NCI-H82 treated with DMSO at 0.1 percent for 48 hours (cell line): ENCODE data around the gene ZNF236.

Experiments
- DNase-seq: peaks from one replicate; lab custom pipeline; 2025; ENCODE audit not compliant: unreplicated experiment; lab: John Stamatoyannopoulos, UW

ZNF236 gene

DNA sequence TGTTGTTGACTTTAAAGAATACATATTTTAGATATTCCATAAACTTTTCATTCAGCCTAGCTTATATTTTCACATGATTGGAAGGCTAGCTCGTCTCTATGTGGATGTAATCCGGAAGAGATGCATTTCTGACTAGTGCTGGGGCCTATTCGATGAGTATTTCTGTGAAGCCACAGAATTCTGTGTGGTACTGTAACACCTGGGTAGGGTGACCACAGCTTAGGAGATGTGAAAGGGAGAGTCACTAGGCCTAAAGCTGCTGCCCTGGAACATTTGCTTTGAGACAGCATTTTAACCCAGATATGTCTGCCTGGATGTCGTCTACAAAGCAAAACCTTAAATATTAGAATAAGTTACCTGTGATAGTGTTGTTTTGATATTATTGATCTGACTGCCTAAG is 83.5 kb downstream of the ZNF236 start:
- DNase-seq = no peak

DNA sequence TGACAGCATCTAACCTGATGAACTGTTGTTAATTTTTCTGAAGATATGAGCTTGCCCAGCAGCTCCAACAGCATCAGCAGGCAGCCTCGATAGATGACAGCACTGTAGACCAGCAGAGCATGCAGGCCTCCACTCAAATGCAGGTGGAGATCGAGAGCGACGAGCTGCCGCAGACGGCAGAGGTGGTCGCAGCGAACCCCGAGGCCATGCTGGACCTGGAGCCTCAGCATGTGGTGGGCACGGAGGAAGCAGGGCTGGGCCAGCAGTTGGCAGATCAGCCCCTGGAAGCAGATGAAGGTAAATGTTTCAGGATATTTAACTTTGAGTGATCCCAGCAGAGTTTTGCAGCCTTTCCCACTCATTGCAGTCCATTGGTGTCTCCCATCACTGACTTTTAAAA is 85.9 kb downstream of the ZNF236 start:
- no peak for DNase-seq

DNA sequence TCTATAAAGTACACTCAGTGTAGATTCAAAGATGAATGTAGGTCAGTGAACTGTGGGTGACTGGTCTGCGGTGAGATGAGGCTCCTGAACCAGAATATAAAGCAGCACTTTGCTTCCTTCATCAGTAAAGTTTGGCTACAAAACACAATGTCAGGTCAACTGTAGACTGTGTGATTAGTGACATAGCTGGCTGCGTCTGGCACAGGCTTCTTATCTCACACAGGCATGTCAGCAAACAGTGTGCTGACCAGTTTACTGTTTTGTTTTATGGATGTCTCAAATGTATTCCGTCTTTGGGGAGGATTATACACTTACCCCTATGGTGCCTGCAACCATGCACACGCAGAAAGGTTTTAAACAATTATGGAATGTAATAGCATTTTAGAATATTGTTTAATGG is 87.1 kb downstream of the ZNF236 start:
- DNase-seq = no peak

DNA sequence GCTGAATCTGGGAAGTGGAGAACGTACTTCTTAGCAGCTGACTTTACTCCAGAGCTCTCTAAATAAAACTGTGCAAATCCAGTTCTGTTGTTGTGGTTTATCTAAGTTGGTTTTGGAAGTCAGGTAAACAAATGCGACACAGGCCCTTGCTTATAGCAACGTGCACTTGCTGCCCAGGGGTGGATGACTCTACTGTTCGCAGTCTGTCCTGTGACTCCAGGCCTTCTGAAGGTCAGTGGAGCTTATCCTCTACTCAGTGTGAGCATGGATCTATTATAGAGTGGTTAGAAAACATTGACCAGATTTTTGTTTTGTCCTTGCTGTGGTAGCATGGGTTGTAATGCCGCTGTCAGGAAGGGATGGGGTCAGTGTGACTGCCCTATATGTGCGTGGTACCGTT is 89.1 kb downstream of the ZNF236 start:
- DNase-seq = no peak

DNA sequence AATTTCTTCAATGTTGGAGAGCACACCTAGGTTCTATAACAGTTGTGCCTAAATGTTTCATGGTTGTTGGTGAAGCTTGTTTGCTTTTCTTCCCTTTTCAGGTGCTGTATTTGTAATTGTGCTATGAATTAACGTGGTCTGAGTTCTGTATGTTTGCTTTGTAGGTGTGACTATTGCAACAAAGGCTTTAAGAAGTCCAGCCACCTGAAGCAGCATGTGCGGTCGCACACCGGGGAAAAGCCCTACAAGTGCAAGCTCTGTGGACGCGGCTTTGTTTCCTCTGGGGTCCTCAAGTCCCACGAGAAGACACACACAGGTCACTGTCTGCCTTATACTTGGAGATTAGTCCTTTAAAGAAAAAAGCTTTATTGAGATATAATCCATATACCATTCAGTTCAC is 91.2 kb downstream of the ZNF236 start:
- DNase-seq = no peak

DNA sequence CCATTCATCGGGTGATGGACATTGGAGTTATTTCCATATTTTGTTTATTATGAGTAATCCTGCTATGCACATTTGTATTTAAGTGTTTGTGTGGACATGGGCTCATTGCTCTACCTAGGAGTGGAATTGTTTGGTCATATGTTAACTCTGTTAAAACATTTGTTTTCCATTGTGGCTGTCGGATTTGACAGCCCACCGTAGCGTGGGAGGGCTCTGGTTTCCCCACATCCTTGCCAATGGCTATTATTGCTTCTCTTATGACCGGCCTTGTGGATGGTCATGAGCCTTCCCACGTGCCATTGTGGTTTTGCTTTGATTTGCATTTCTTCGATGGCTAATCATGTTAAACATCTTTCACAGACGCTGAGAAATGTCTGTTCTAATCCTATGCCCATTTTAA is 92.0 kb downstream of the ZNF236 start:
- no peak for DNase-seq

DNA sequence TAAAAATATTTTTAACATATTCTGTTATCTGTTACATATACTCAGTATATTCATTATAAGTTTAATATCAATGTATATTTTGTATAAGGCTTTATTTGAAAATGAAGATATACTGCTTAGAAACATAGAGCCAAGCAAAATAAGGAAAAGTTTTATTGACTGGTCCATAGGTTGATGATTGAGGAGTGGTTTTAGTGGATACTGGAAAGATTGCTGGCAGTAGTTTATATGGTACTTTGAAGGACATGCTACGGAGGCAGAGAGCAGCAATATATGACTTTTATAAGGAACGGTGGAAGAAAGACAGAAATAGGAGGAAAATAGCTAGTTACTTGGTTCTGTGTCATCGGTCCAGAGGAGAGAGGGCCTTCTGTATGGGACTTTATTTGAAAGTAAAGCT is 92.4 kb downstream of the ZNF236 start:
- no peak for DNase-seq

DNA sequence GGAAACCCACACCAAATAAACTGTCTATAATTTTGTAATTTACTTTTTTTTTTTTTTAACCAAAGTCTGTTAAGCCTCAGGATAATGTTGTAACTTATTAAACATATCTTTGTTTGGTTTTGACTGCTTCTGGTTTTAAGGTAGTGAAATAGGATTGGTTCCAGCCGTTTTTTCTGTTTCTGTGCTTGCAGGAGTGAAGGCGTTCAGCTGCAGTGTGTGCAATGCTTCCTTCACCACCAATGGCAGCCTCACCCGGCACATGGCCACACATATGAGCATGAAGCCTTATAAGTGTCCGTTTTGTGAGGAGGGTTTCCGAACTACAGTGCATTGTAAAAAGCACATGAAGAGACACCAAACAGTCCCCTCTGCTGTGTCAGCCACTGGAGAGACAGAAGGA is 93.1 kb downstream of the ZNF236 start:
- DNase-seq = no peak

DNA sequence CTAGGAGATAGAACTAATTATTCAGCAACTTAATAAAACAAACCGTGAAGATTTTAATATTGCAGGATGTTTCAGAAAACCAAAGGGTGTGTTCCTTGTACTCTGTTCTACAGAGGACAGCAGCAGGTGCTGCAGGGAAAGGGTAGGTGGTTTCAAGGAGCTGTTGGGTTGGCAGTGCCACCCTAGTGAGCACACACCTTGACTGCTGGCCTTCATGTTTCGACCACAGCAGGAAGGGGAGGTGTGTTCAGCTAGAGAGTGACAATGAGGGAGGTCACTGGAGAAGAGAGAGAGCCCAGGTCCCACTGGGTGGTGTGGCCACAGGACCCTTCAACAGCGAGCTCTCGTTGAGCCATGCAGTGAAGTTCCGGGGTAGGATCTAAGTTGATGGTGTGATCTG is 98.6 kb downstream of the ZNF236 start:
- no peak for DNase-seq

DNA sequence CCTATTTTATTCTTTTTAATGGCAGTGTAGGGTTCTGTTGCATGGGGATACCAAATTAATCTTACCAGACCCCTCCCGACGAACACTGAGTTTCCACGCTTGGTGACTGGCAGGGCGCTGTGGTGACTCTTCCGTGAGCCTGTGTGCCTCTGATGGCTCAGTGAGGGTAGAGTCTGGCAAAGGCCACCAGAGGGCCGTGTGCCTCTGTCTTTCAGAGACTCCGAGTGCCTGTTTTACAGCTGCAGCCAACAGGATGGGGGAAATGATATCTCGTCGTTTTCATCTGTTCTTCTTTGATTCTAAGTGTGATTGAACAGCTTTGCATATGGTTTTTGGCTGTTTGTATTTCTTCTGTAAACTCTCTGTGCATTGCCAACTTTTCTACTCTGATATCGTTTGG is 99.8 kb downstream of the ZNF236 start:
- DNase-seq = no peak

DNA sequence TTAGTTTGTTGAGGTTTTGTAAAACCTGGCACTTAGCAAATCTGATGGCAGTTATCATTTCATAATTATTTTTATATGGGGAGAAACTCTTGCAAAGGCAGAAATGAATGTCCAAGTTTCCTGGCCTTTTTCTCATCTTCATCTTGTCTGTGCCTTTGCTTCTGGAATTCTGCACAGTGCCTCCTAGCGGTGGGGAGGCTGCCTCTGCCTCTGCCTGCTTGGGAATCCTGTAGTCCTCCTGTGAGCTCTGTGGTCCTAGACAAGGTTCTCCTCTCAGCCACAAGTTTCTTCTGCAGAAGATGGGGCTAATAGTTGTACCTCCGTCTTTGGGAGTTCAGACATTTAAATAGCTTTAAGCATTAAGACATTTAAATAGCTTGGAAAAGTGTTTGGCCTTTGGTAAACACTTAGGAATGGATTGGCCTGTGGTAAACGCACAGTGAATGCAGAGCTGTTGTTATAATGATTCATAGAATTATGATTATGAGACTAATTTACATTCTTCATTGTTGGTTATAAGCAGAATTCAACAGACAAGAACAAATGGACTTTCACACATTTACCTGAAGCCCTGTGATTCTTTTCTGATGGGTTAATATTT is 101.2 kb downstream of the ZNF236 start:
- DNase-seq = no peak

DNA sequence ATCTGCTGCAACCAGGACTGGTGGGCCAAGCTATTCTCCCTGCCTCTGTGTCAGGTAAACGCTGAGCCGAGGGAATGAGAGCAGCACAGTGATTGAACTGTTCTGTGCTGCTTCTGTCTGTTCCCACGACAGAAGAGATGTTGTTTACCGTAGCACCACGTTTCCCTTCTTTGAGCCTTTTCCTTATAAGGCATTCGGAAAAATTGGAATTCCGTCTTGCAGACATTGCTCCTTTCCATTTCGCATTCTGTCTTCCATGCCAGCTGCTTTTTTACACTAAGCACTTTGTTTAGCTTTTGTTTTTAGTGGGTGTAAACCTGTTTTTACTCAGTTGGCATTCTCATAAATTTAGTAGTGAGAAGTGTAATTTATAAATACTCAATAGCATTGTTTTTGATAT is 103.1 kb downstream of the ZNF236 start:
- DNase-seq = no peak

DNA sequence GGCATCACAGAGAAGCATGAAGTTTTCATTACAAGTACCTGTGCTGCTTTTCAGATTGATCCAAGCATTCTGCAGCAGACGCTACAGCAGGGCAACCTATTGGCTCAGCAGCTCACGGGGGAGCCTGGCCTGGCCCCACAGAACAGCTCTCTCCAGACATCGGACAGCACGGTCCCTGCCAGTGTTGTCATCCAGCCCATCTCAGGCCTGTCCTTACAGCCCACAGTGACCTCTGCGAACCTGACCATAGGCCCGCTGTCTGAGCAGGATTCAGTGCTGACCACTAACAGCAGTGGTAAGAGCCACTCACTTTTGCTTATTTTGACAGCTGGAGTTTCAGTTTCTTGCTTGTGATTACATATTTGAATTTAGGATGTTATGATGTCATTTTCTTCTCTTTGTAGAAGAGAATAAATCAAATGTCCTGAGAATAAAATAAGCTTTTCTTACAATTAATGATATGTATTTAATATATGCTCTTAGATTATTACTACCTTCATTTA is 104.9 kb downstream of the ZNF236 start:
- DNase-seq = no peak

DNA sequence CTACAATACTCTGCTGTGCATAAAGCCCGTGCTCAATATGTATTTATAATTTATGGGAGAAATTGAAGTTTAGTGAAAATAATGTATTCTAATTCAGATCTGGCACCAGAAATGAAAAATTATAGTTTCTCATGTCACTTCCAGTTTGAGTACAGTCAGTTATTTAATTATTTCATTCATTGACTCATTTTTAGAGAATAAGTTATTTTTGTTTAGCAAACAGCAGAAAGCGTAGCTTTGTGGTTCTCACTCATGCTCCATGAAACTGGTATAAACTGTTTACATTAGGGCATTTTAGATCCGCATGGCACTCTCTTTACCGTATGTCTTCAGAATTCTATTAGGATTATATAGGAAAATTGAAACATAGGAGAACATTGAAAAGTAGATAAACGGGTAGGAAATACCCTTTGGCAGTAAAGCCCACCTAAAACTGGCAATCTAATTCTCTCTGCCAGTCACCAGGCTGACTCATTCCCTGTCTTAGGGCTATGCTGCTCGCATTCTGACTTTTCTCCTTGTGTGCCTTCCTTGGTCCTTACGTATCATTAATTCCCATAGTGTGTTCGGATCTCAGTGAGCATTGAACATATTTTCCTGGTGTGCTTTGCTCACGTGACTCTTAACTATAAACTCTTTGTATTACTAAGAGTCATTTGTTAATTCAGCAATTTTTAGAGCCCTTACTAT is 106.0 kb downstream of the ZNF236 start:
- DNase-seq = no peak

DNA sequence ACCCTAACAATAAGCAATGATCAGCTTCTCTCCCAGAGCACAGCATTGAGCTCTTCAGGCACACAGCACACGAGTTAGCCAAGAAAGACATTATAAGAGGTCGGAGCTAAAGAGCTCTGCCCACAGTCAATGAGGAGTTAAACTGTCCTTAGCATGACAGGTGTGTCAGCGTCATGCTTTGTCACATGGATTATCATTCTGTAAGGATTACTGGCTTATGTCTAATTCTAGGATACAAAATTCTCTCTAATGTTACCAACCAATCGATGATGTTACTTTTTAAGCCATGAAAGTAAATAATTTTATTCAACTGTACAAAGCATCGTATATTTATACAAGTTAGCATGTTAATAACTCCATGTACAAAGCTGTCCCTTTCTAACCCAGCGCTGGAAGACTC is 108.8 kb downstream of the ZNF236 start:
- DNase-seq = no peak

DNA sequence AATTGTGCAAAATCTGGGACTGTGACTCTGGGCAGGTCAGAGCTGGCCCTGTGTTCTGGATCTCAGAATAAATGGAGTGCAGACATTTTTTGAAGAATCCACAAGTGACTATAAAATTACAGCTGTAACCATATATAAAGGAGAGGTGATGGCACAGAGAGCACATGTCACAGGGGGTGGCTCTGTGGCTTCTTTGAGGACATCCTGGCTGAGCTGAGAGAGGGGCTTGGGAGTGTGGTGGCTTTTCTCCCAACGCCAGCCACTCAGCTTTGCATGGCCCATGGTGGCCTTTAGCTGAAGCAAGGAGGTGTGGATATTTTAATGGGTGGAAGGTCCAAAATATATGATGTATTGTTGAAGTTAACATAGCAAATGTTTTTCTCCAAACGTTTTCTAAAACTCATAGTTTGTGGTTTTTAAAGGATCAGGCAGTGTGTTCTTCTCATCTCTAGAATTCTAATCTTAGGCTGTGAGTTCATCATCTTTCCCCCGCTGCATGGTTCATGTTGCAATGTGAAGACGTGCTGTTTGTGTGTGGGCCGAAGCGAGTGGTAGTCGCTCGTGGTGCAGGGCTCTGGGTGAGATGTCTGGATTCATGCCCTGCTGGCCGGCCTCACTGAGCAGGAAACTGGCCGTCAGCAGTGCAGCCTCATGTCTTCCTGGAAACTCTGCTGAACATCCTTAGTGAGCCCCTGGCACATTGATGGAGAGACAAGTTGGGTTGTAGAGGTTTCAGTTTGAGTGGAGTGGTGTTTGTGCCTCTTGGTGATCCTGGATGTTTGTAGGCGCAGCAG is 109.9 kb downstream of the ZNF236 start:
- DNase-seq = no peak

DNA sequence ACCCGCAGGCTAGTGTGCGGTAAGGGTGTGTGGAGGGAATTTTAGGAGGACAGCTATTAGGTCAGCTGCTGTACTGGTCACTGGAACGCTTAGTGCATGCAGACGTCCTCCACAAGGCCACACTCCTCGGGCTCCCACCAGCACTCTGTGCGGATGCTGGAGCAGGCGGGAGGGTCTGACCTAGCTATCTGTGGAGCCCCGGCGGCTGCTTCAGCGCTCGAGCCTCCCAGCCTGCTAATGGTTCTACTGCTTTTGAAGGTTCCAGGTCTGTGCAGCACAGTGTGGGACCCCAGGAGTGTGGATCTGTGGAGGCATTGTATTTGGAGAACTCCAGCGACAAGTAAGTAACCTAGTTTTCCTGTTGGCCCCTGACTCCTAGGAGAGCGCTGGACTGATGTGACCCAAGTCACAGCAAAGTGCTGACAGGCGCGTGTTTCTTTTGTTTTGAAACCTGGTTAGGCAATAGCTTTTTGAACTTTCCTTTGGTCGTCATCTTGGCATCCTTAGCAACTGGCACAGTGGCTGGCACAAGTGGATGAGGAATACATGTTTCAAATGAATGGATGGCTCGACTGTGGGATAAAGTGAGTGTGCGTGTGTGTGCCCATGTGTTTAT is 113.5 kb downstream of the ZNF236 start:
- no peak for DNase-seq

DNA sequence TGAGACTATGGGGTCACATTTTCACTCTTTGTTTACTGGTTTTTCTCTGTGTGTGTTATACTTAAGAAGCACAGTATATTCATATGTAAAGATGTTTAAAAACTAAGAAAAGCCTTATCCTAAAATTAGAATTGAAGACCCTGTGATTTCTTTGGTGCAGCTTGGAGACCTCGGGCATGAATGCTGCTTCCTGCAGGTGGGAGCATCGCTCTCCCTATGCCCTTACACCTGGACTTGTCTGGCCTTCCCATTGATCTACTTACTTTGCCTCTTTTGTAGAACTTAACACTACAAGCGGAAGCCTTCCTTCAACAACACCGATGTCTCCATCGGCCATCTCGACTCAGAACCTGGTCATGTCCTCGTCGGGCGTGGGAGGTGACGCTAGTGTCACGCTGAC is 114.5 kb downstream of the ZNF236 start:
- DNase-seq = no peak

DNA sequence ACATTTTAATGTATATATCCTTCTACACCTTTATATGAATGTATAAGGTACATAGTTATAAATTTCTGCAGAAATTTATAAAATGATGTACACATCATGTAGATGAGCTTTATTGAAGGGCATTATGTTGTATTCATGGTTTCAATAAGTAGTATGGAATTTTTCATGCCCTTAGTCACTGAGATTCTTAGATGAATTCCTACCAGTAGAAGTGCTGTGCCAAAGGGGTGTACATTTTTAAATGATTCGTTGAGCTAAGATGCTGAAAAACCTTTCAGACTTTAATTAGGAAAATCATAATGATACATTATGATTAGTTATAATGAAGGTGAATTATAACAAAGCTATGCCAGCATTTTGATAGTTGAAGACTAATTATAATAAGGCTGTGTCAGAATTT is 115.2 kb downstream of the ZNF236 start:
- DNase-seq = no peak

DNA sequence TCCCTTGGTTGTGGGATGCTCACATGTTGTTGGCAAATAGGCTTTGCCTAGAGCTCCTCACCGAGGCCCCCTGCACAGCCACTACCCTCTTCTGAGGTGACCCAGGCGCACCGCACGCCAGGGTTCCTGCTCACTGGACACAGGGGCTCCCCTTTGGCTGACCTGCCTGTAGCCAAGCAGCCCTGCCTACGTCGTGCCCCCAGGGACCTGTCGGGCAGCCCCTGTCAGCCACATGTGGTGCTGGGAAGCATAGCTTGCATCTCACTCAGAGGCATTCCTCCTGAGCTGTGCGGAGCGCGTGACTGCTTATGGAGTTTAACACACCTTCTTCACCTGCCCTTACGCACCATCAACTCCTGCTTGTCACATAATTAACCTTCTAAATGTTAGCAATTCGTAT is 116.3 kb downstream of the ZNF236 start:
- DNase-seq = no peak

DNA sequence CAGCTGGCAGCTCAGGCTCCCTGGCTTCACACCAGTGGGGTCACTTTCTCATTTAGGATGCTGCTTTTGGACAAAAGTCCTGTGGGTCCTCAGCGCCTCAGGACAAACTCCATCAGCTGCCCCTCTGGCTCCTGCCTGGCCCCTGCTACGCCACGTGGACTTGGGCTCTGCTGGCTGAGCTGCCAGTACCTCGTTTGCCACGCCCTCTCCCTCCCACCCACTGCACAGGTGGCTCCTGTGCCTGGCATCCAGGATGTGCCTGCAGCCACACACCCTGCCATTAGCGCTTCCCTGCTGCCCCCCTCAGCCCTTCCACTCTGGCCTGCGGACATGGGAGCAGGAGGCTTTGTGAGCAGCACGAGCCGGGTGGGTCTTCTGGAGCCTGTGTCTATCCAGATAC is 118.9 kb downstream of the ZNF236 start:
- no peak for DNase-seq
